SH-SY5Y (cell line): ENCODE results near the gene IGF2BP2.

Experiments used
- GATA2 ChIP-seq: IDR thresholded peaks from 2 replicates; pipeline ENCODE4 v1.6.1; 2011; ENCODE audit warnings: mild to moderate bottlenecking, low read depth, low read length
- GATA3 ChIP-seq: IDR thresholded peaks from 2 replicates; pipeline ENCODE4 v1.6.1; 2011; ENCODE audit warnings: low read depth, mild to moderate bottlenecking, low read length, moderate library complexity

- TF ChIP-seq GATA2 (no peak), GATA3 (no peak)
Measured at GRCh38 chr3:185754920-185755319, 69.9 kb downstream of the IGF2BP2 start.
